GM18907 (cell line): ENCODE measurements around the gene LHFPL3.
"Not testable (repeated sequence)": the region's sequence is repeated elsewhere in the genome, so short reads cannot be mapped to it uniquely, and the experiment has no call there.

ENCODE experiments used
- ATAC-seq: cut with Tn5 transposase; IDR thresholded peaks from one replicate; pipeline ENCODE4 v1.9.1; 2021; ENCODE audit warnings: mild to moderate bottlenecking, moderate library complexity; ENCODE audit not compliant: unreplicated experiment

The LHFPL3 gene

GRCh38 chr7:104923010-104923421, 594.6 kb downstream of the LHFPL3 start:
- ATAC-seq, result peak; percentile 95

DNA sequence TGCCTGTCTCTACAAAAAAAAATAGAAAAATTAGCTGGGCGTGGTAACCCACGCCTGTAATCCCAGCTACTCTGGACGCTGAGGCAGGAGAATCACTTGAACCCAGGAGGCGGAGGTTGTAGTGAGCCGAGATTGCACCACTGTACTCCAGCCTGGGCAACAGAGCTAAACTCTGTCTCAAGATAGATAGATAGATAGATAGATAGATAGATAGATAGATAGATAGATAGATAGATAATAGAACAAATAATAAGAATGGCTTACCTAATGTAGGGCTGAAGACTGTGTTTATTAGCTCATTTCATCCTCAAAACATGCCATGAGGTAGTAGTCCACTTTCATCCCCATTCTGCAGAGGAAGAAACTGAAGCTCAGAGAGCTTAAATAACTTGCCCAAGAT, 597.8 kb downstream of the LHFPL3 start:
- not testable (repeated sequence) for ATAC-seq

DNA sequence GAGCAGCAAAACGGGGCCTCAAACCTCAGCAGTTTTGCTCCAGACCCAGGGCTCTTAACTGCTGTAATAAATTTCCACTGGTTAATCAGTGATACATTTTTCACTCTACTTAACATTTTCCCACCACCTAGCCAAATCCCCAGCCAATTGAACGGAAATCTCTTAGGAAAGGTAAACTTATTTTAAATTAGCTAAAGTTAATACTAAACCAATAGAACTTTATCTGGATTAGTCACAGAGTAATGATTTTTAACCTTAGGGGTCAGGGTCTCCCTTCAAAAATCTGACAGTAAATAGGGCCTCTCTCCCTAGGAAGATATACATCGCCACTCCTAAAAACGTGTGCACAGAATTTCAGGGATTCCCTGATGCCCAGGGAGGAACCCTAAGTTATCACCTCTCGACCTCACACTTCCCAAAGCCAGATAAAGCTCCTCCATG, 598.2 kb downstream of the LHFPL3 start:
- ATAC-seq, result no peak

- no peak for ATAC-seq
Observed at GRCh38 chr7:104927055-104927454, 598.7 kb downstream of the LHFPL3 start.

GRCh38 chr7:104928721-104929400, 600.5 kb downstream of the LHFPL3 start:
- no peak for ATAC-seq

DNA sequence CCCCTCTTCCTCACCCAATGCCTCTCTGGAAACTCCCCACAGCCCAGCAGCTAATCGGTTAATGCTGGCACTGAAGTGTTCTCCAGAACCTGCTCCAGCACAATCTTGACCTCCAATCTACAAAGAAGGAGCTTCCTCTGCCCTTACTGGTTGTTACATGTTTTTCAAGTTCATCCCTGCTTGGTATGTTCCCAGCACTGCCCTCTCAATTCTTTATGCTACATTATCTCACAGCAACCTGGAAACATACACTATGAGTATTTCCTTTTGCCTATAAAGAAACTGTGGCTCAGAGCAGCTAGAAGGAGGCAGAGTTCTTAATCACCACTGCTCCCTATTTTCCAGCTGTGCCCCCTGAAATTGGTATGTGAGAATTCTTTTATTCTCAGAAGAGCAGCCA, 601.5 kb downstream of the LHFPL3 start:
- no peak for ATAC-seq

DNA sequence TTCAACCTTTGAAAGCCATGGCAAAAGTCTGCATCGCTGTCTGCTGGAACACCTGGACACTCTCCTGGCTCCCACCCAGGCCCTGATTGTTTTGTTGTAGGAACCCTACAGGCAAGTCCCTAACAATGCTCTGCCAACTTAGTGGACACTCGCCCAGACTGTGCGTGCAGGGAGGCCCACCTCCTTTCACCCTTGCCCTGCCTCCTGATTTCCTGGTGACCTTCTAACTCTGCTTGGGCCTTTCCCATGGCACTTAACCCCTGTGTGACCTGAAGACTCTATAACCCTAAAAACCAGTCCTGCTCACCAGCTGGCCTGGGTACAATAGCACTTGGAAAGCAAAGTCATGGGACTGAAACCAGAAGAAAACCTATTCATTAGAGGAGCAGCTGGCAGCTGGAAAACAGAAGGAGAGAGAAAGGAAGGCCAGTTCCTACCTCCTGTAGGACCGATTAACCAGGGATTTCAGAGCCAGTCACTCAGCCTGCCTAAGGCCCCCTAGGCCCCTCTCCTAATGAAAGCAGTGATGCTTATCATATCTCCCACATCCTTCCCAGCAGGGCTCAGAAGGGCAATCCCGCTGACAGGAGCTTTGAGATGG, 602.9 kb downstream of the LHFPL3 start:
- ATAC-seq, result no peak

- ATAC-seq, result no peak
Observed at GRCh38 chr7:104933022-104933421, 604.6 kb downstream of the LHFPL3 start.

DNA sequence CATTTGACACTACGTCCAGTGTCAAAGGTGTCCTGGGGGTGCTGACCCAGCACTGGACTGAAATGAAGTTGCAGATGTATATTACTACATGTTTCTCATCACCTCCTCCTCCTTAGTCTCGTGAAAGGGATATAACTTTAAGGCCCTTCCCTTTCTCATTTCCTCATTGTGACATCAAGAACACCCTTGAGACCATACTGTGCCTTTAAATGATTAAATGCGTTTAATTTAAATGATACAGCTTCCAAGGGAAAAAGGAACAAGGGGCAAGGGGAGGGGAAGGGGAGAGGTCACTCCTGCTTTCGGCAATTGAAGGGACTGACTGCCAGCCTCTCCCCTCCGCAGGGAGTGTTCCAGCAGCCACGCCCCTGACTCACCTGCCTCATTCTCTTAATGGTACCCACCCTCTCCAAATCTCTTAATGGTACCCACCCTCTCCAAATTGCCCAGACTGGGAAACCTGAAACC, 605.2 kb downstream of the LHFPL3 start:
- no peak for ATAC-seq

DNA sequence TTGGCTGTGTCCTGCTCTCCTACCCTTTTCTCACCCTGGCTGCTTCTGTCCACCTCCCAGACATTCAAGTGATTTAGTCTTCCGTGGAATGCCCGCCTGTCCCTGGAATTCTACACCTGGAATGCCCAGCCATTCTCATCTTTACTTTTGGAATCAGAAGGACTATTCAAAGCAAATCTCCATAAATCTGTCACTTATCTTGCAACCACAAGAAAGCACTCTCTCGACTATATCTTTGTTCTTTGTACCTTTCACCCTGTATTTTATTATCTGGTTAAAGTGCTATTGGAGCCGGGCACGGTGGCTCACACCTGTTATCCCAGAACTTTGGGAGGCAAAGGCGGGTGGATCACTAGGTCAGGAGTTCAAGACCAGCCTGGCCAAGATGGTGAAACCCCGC, 606.3 kb downstream of the LHFPL3 start:
- ATAC-seq, result no peak

DNA sequence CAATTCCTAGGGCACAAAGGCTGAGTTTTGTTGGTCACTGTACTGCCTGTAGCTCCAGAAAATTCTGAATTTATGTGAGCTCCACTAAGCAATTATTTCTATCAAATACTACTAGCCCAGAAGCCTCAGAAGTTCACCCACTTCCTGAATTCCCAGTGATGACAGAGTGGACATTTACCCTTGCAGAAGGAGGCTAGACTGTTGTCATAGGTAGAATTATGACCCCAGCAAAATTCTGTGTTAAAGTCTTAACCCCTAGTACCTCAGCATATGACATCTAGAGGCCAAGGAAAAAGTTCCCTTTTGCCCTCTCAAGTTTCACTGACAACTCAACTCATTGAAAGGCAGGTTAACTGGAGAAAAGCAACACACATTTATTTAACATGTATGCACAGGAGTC, 606.9 kb downstream of the LHFPL3 start:
- ATAC-seq, result no peak

GRCh38 chr7:104936546-104936945, 608.1 kb downstream of the LHFPL3 start:
- no peak for ATAC-seq

DNA sequence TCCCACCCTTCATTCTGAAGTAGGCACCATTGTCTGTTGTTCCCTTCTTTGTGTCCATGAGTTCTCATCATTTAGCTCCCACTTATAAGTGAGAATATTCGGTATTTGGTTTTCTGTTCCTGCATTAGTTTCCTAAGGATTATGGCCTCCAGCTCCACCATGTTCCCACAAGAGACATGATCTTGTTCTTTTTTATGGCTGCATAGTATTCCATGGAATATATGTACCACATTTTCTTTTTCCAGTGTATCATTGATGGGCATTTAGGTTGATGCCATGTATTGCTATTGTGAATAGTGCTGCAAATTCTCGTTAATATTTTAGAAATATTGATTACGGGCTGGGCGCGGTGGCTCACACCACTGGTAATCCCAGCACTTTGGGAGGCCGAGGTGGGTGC, 609.1 kb downstream of the LHFPL3 start:
- ATAC-seq, result not testable (repeated sequence)

DNA sequence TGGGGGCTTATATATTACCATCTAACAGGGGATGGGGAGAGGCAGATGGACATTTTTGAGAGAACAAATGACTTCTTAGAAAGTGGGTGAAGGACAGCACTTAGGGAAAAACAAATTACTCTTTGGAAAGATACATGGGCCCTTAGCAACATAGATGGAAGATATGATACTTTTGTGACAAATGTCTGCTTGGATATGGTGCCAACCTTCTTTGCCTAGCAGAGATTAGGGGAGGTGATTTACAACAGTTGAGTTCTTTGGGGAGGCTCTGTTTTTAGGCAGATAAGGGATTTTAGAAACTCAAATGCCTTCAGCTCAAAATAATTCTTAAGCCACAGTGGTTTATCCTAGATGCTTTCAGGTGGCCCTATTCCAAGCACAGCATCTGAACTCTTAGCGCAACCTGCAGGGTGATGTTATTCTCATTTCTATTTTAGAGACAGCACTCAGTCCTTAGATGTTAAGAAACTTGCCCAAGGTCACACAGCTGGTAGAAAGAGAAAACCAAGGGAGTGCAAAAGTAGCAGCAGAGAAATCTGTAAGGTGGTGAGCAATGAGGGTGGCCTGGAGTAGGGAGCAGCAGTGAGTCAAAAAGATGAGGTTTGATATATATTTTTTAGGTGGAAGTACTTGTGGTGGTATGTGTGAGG, 610.5 kb downstream of the LHFPL3 start:
- ATAC-seq, result no peak

- ATAC-seq, result no peak
Observed at GRCh38 chr7:104940023-104940710, 611.8 kb downstream of the LHFPL3 start.

DNA sequence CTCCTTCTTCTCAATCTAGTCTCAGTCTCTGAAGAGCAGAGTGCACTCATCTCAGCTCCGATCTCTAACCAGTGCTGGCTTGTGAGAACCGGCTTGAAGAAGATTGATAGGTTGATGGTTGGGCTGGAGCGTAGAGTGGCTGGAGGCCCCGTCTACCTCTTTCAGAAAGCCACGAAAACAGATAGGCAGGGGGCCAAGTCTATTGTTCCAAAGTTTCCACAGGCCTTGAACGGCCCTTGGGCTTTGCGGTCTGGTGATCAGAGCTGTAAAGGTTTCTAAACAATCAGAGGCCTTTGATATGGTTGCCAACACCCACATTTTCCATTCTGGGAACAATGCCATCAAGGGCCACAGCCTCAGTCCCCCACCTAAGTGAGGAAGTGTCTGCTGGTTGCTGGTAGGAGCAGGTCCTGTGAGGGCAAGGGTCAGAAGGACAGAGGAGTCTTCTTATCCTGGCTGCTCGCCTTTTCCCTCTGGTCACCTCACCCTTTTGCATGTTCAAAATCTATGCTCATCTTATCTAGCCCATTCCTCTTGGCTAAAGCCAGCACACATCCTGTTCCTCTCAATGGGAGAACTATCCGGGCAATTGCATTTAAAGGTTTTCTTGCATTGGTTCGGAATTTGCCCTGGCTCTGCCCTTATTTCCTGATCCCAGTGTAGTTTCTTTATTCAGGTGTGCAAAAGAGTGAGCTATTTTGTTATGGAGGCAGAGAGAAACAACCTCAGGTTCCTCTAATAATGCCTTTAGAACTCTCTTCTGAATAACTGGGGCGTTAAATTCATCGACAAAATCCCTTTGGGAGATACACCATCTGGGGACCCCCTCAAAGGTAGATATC, 615.3 kb downstream of the LHFPL3 start:
- ATAC-seq, result peak; percentile 55

GRCh38 chr7:104945599-104945956, 617.2 kb downstream of the LHFPL3 start:
- no peak for ATAC-seq

- ATAC-seq, result no peak
Observed at GRCh38 chr7:104946338-104946737, 617.9 kb downstream of the LHFPL3 start.

- no peak for ATAC-seq
Observed at GRCh38 chr7:104950006-104950405, 621.6 kb downstream of the LHFPL3 start.

GRCh38 chr7:104950754-104951153, 622.4 kb downstream of the LHFPL3 start:
- no peak for ATAC-seq

- no peak for ATAC-seq
Observed at GRCh38 chr7:104951546-104951945, 623.1 kb downstream of the LHFPL3 start.
